ENCODE results near the gene NPHP3. TPM values are rescaled to one million over a fixed set of nuclear protein-coding genes. Genes with fewer than 3 reads are reported as not detected.

The NPHP3 gene
- polyA plus RNA-seq, 1 of the 3 experiments (the other 2 are of a cell fraction) = 19.0 TPM

DNA sequence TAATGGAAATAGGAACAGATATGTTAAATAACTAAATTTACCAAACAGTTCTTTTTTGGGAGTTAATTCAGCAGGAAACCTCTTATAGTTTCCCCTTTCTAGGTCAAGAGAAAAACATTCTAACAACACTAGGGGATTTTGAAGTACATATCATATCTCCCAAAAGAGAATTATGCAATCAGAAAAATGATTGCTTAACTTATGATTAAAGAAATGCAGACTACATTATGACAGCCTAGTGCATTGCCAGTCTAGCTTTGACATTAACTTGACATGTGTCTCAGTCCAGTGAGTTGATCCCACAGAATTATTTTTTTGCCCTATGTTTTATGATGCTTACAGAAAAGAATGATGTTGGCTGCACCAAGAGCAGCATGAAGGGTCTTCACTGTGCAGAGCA is 31.7 kb upstream of the NPHP3 start:
- no peaks in the 10 kb centered on the region for H3F3A ChIP-seq (replicated peaks; ENCODE audit: insufficient read depth)
- CTCF ChIA-PET = no interaction called here
- H3K9me2 ChIP-seq = 0 out of 2 replicates have a peak, but pooled peaks cover 3% of the 10 kb centered on the region
- H3K36me3 ChIP-seq (replicated peaks in 1 of 2; ENCODE audit: control insufficient read depth in 1 of 2, insufficient read depth in 2 of 2, low read length in 1 of 2) = no peaks in the 10 kb centered on the region
- DNase-seq = no peak
- H3K9me3 ChIP-seq = no peaks in the 10 kb centered on the region
- H3K4me3 ChIP-seq (ENCODE audit: low read depth in 2 of 2, low read length in 1 of 2) = no peak overlapping the region
- no peak overlapping the region for H3K9ac ChIP-seq
- H3K27ac ChIP-seq (ENCODE audit: low read depth in 2 of 2, low read length in 1 of 2) = no peak overlapping the region
- no peak overlapping the region for H2AFZ ChIP-seq (ENCODE audit: low read depth)
- H3K79me2 ChIP-seq (ENCODE audit: insufficient read depth) = no peaks in the 10 kb centered on the region
- H3K4me2 ChIP-seq = no peak overlapping the region
- H3K4me1 ChIP-seq (ENCODE audit: control insufficient read depth in 1 of 2, insufficient read depth in 2 of 2, low read depth in 1 of 2, low read length in 1 of 2) = no peaks in the 10 kb centered on the region
- H4K20me1 ChIP-seq (ENCODE audit: insufficient read depth) = no peaks in the 10 kb centered on the region
- POLR2A ChIA-PET = no interaction called here
- TF ChIP-seq SIN3A (IDR thresholded peaks at IDR 0.05; ENCODE audit: borderline replicate concordance, low read depth, low read length) (no peak), MXI1 (IDR thresholded peaks at IDR 0.05; ENCODE audit: low read depth, low read length) (no peak), JUND (IDR thresholded peaks at IDR 0.05) (no peak)
- H3K27me3 ChIP-seq (ENCODE audit: insufficient read depth) = no peaks in the 10 kb centered on the region

DNA sequence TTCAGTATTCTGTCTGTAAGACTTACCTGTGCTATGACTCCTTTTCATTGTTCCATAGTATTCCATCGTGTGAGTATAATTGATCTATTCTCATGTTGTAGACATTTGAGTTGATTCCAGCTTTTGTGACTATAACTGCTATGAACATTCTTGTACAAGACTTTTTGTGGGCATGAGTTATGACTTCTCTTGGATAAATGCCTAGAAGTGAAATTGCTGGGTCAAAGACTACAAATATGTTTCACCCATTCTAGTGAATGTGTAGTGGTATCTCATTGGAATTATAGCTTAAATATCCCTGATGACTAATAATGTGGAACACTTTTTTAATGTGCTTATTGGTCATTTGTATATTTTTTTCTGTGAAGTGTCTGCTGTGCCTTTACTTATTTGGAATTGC is 27.6 kb upstream of the NPHP3 start:
- WGBS (ENCODE audit: low lambda C conversion rate) = 50% methylated on average over 1 of the region's 1 CpG
- H3F3A ChIP-seq (replicated peaks; ENCODE audit: insufficient read depth) = no peaks in the 10 kb centered on the region
- no peaks in the 10 kb centered on the region for H3K79me2 ChIP-seq (ENCODE audit: insufficient read depth)
- H3K4me3 ChIP-seq (ENCODE audit: low read depth in 2 of 2, low read length in 1 of 2) = no peak overlapping the region
- H3K9ac ChIP-seq = no peak overlapping the region
- TF ChIP-seq, protein P1, sequence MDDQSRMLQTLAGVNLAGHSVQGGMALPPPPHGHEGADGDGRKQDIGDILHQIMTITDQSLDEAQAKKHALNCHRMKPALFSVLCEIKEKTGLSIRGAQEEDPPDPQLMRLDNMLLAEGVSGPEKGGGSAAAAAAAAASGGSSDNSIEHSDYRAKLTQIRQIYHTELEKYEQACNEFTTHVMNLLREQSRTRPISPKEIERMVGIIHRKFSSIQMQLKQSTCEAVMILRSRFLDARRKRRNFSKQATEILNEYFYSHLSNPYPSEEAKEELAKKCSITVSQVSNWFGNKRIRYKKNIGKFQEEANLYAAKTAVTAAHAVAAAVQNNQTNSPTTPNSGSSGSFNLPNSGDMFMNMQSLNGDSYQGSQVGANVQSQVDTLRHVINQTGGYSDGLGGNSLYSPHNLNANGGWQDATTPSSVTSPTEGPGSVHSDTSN (IDR thresholded peaks at IDR 0.05) = no peak
- TF ChIP-seq GABPA (IDR thresholded peaks at IDR 0.05; ENCODE audit: low read depth) (no peak), RXRA (IDR thresholded peaks at IDR 0.05; ENCODE audit: borderline replicate concordance, low read depth) (no peak), FOSL2 (IDR thresholded peaks at IDR 0.05; ENCODE audit: borderline replicate concordance, low read depth) (no peak), MXI1 (IDR thresholded peaks at IDR 0.05; ENCODE audit: low read depth, low read length) (no peak), RAD21 (IDR thresholded peaks at IDR 0.05; ENCODE audit: low read length) (no peak), TEAD4 (IDR thresholded peaks at IDR 0.05; ENCODE audit: borderline replicate concordance, insufficient read depth) (no peak), SMC3 (IDR thresholded peaks at IDR 0.05; ENCODE audit: low read depth, low read length) (no peak), CHD2 (IDR thresholded peaks at IDR 0.05; ENCODE audit: low read length, partially characterized antibody) (no peak), NRF1 (IDR thresholded peaks at IDR 0.05; ENCODE audit: low read depth, low read length) (no peak), ELF1 (IDR thresholded peaks at IDR 0.05) (no peak), POLR2AphosphoS5 (IDR thresholded peaks at IDR 0.05; ENCODE audit: low read depth, low read length) (no peak), MEF2A (IDR thresholded peaks at IDR 0.05; ENCODE audit: borderline replicate concordance, low read depth) (no peak), SIN3A (IDR thresholded peaks at IDR 0.05; ENCODE audit: borderline replicate concordance, low read depth, low read length) (no peak)
- TF ChIP-seq, protein P2, sequence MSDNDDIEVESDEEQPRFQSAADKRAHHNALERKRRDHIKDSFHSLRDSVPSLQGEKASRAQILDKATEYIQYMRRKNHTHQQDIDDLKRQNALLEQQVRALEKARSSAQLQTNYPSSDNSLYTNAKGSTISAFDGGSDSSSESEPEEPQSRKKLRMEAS (IDR thresholded peaks at IDR 0.05; ENCODE audit: low read depth) = no peak
- TF ChIP-seq, protein P3, sequence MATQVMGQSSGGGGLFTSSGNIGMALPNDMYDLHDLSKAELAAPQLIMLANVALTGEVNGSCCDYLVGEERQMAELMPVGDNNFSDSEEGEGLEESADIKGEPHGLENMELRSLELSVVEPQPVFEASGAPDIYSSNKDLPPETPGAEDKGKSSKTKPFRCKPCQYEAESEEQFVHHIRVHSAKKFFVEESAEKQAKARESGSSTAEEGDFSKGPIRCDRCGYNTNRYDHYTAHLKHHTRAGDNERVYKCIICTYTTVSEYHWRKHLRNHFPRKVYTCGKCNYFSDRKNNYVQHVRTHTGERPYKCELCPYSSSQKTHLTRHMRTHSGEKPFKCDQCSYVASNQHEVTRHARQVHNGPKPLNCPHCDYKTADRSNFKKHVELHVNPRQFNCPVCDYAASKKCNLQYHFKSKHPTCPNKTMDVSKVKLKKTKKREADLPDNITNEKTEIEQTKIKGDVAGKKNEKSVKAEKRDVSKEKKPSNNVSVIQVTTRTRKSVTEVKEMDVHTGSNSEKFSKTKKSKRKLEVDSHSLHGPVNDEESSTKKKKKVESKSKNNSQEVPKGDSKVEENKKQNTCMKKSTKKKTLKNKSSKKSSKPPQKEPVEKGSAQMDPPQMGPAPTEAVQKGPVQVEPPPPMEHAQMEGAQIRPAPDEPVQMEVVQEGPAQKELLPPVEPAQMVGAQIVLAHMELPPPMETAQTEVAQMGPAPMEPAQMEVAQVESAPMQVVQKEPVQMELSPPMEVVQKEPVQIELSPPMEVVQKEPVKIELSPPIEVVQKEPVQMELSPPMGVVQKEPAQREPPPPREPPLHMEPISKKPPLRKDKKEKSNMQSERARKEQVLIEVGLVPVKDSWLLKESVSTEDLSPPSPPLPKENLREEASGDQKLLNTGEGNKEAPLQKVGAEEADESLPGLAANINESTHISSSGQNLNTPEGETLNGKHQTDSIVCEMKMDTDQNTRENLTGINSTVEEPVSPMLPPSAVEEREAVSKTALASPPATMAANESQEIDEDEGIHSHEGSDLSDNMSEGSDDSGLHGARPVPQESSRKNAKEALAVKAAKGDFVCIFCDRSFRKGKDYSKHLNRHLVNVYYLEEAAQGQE (IDR thresholded peaks at IDR 0.05; ENCODE audit: low read depth, low read length) = no peak
- TF ChIP-seq, protein P4, sequence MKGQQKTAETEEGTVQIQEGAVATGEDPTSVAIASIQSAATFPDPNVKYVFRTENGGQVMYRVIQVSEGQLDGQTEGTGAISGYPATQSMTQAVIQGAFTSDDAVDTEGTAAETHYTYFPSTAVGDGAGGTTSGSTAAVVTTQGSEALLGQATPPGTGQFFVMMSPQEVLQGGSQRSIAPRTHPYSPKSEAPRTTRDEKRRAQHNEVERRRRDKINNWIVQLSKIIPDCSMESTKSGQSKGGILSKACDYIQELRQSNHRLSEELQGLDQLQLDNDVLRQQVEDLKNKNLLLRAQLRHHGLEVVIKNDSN (IDR thresholded peaks at IDR 0.05; ENCODE audit: borderline replicate concordance, low read depth) = no peak
- TF ChIP-seq, protein P5, sequence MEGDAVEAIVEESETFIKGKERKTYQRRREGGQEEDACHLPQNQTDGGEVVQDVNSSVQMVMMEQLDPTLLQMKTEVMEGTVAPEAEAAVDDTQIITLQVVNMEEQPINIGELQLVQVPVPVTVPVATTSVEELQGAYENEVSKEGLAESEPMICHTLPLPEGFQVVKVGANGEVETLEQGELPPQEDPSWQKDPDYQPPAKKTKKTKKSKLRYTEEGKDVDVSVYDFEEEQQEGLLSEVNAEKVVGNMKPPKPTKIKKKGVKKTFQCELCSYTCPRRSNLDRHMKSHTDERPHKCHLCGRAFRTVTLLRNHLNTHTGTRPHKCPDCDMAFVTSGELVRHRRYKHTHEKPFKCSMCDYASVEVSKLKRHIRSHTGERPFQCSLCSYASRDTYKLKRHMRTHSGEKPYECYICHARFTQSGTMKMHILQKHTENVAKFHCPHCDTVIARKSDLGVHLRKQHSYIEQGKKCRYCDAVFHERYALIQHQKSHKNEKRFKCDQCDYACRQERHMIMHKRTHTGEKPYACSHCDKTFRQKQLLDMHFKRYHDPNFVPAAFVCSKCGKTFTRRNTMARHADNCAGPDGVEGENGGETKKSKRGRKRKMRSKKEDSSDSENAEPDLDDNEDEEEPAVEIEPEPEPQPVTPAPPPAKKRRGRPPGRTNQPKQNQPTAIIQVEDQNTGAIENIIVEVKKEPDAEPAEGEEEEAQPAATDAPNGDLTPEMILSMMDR (IDR thresholded peaks at IDR 0.05) = no peak
- H3K4me2 ChIP-seq = no peak overlapping the region
- no peak for DNase-seq
- ChIA-PET POLR2A (no interaction called here), CTCF (interaction anchor here (0.8 kb wide), 1 partner anchor 10 kb away, joined by 3 read pairs; no protein-coding TSS in a partner anchor)
- no peak overlapping the region for H3K27ac ChIP-seq (ENCODE audit: low read depth in 2 of 2, low read length in 1 of 2)
- H3K27me3 ChIP-seq (ENCODE audit: insufficient read depth) = no peaks in the 10 kb centered on the region
- H3K4me1 ChIP-seq (ENCODE audit: control insufficient read depth in 1 of 2, insufficient read depth in 2 of 2, low read depth in 1 of 2, low read length in 1 of 2) = no peaks in the 10 kb centered on the region
- no peaks in the 10 kb centered on the region for H3K9me3 ChIP-seq
- H4K20me1 ChIP-seq (ENCODE audit: insufficient read depth) = no peaks in the 10 kb centered on the region
- H3K36me3 ChIP-seq (replicated peaks in 1 of 2; ENCODE audit: control insufficient read depth in 1 of 2, insufficient read depth in 2 of 2, low read length in 1 of 2) = no peaks in the 10 kb centered on the region
- no peak overlapping the region for H2AFZ ChIP-seq (ENCODE audit: low read depth)
- 0 out of 2 replicates have a peak, but pooled peaks cover 3% of the 10 kb centered on the region for H3K9me2 ChIP-seq
